ENCODE measurements around the gene PLD3.

PLD3 gene

DNA sequence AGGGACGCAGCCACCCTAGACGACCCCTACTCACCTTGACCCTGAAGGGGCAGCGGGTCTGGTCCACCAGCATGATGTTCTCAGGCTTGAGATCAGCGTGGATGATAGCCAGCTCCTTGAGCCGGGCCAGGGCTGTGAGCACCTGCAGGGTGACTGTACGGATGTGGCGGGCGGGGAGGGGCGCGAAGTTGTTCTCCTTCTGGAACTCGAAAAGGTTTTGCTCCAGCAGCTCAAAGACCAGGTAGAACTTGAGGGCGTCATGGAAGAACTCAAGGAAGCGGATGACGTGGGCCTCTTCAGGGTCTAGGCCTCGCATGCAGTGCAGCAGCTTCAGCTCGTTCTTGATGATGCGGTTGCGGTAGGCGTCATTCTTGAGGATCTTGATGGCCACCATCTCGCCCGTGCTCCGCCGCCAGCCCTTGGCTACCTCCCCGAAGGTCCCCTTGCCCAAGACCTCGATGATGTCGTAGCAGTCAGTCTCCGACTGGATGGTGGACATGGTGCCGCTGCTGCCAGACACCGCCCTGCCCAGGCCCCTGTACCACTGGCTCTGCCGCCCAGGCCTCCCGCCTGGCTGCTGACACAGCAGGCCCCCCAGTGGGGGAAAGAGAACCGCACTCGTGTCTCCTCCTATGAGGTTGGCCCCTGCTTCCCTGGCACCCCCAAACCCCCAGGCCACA is 41.0 kb downstream of the PLD3 start:
- Histone ChIP-seq H3K4me2 (ENCODE audit: low read length) (no peak overlapping the region), H3K9me2 (ENCODE audit: low read depth, low read length) (no peaks in the 10 kb centered on the region), H3K9ac (ENCODE audit: low read length) (no peak overlapping the region), H3K4me3 (ENCODE audit: low read depth, low read length, poor library complexity, severe bottlenecking) (no peak overlapping the region), H3K27me3 (ENCODE audit: insufficient read depth, low read length) (peaks cover 4% of the 10 kb centered on the region; the same call in 1 of the 2 replicates), H3K36me3 (ENCODE audit: insufficient read depth, low read length) (no peaks in the 10 kb centered on the region), H2AFZ (ENCODE audit: low read length) (no peak overlapping the region), H3K4me1 (ENCODE audit: insufficient read depth, low read length, severe bottlenecking) (no peaks in the 10 kb centered on the region), H3K79me2 (ENCODE audit: insufficient read depth, low read length) (no peaks in the 10 kb centered on the region), H3K9me3 (ENCODE audit: low read length) (no peaks in the 10 kb centered on the region), H3F3A (ENCODE audit: insufficient read depth, low read length) (no peaks in the 10 kb centered on the region), H3K27ac (ENCODE audit: low read depth, low read length, poor library complexity, severe bottlenecking) (no peak overlapping the region), H4K20me1 (ENCODE audit: insufficient read depth, low read length) (no peaks in the 10 kb centered on the region)
- no peak for TF ChIP-seq EZH2 (IDR thresholded peaks at IDR 0.05; ENCODE audit: borderline replicate concordance, low read length)
- TF ChIP-seq, protein P1, sequence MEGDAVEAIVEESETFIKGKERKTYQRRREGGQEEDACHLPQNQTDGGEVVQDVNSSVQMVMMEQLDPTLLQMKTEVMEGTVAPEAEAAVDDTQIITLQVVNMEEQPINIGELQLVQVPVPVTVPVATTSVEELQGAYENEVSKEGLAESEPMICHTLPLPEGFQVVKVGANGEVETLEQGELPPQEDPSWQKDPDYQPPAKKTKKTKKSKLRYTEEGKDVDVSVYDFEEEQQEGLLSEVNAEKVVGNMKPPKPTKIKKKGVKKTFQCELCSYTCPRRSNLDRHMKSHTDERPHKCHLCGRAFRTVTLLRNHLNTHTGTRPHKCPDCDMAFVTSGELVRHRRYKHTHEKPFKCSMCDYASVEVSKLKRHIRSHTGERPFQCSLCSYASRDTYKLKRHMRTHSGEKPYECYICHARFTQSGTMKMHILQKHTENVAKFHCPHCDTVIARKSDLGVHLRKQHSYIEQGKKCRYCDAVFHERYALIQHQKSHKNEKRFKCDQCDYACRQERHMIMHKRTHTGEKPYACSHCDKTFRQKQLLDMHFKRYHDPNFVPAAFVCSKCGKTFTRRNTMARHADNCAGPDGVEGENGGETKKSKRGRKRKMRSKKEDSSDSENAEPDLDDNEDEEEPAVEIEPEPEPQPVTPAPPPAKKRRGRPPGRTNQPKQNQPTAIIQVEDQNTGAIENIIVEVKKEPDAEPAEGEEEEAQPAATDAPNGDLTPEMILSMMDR (IDR thresholded peaks at IDR 0.05; ENCODE audit: low read length): no peak

DNA sequence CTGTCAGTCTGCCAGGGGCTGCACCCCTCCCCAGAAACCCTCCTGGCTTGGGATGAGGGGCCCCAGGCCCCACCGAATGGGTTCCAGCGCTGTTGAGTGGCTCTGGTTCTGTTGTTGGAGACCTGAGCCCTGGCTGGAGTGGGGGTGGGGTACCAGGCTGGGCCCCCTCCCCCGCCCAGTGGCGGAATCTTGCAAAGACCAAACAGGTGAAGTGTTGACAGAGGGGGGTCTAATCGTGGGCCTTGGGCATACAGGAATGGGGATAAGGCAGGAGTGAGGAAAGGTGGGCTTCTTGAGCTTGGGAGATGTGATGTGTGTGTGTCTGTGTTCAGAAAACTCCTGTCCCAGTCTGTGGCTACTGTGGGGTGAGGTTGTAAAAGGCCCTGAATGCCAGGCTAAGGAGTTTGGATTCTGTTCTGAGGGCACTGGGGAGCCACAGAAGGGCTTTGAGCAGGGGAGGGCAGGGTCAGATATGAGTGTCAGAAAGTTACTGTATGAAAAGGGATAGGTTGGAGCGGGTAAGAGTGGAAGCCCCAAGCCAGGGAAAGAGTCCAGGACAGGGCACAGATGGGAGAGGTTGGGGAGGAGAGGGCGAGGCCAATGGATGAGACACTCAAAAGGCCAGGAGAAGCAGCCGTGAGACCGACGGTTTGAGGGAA is 41.7 kb downstream of the PLD3 start, which contains the start of gene HIPK4:
HIPK4 (minus strand) TSS at position 98 of the 659 bp plus-strand sequence. CDS start 279 bp downstream, outside the sequence.
- Histone ChIP-seq H4K20me1 (ENCODE audit: insufficient read depth, low read length) (no peaks in the 10 kb centered on the region), H3F3A (ENCODE audit: insufficient read depth, low read length) (no peaks in the 10 kb centered on the region), H3K27ac (ENCODE audit: low read depth, low read length, poor library complexity, severe bottlenecking) (no peak within 1 kb of the TSS), H3K36me3 (ENCODE audit: insufficient read depth, low read length) (no peaks in the 10 kb centered on the region), H3K9me3 (ENCODE audit: low read length) (no peaks in the 10 kb centered on the region), H3K9me2 (ENCODE audit: low read depth, low read length) (no peaks in the 10 kb centered on the region), H3K79me2 (ENCODE audit: insufficient read depth, low read length) (no peaks in the 10 kb centered on the region), H2AFZ (ENCODE audit: low read length) (no peak within 1 kb of the TSS), H3K4me3 (ENCODE audit: low read depth, low read length, poor library complexity, severe bottlenecking) (no peak within 1 kb of the TSS), H3K4me2 (ENCODE audit: low read length) (no peak within 1 kb of the TSS), H3K27me3 (ENCODE audit: insufficient read depth, low read length) (peaks cover 4% of the 10 kb centered on the region; the same call in 1 of the 2 replicates), H3K9ac (ENCODE audit: low read length) (no peak within 1 kb of the TSS), H3K4me1 (ENCODE audit: insufficient read depth, low read length, severe bottlenecking) (no peaks in the 10 kb centered on the region)
- TF ChIP-seq, protein P1 (IDR thresholded peaks at IDR 0.05; ENCODE audit: low read length): no peak
- no peak for TF ChIP-seq EZH2 (IDR thresholded peaks at IDR 0.05; ENCODE audit: borderline replicate concordance, low read length)

DNA sequence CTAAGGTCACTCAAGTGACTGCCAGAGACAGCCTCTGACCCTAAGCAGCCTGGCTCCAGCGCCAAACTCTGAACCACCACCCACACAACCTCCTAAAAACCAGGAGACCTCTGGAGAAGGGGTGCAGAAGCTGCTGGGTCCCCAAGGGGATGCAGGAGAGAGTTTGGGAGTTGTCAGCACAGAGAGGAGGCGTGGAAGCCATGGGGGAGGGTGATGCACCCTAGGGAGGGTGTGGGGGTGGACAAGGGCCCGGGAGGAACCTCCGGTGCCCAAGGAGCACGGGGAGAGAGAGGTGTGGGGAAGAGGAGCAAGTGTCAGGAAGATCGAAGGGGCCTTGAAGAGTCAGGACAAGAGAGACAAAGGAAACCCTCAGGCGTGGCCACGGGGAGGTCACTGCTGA is 43.6 kb downstream of the PLD3 start:
- Histone ChIP-seq H3K9me3 (ENCODE audit: low read length) (no peaks in the 10 kb centered on the region), H3K9ac (ENCODE audit: low read length) (no peak overlapping the region), H3K36me3 (ENCODE audit: insufficient read depth, low read length) (no peaks in the 10 kb centered on the region), H4K20me1 (ENCODE audit: insufficient read depth, low read length) (no peaks in the 10 kb centered on the region), H3K4me1 (ENCODE audit: insufficient read depth, low read length, severe bottlenecking) (no peaks in the 10 kb centered on the region), H3F3A (ENCODE audit: insufficient read depth, low read length) (no peaks in the 10 kb centered on the region), H3K27me3 (ENCODE audit: insufficient read depth, low read length) (peaks cover 7% of the 10 kb centered on the region), H3K79me2 (ENCODE audit: insufficient read depth, low read length) (no peaks in the 10 kb centered on the region), H3K27ac (ENCODE audit: low read depth, low read length, poor library complexity, severe bottlenecking) (no peak overlapping the region), H2AFZ (ENCODE audit: low read length) (no peak overlapping the region), H3K9me2 (ENCODE audit: low read depth, low read length) (no peaks in the 10 kb centered on the region), H3K4me3 (ENCODE audit: low read depth, low read length, poor library complexity, severe bottlenecking) (no peak overlapping the region), H3K4me2 (ENCODE audit: low read length) (no peak overlapping the region)
- TF ChIP-seq EZH2 (IDR thresholded peaks at IDR 0.05; ENCODE audit: borderline replicate concordance, low read length): no peak
- TF ChIP-seq, protein P1 (IDR thresholded peaks at IDR 0.05; ENCODE audit: low read length): no peak
